Activated CD4-positive, alpha-beta T cell treated with anti-CD3 and anti-CD28 coated beads, Interleukin-2, amount 50 U/mL, for 4 hours (primary cell): ENCODE results near the gene STPG4.
"Not testable (repeated sequence)": the region's sequence is repeated elsewhere in the genome, so short reads cannot be mapped to it uniquely, and the experiment has no call there.

Experiments
- DNase-seq, 2 experiments: peaks; one replicate each; pipeline ENCODE4 v3.0.0-alpha.2; 2020

Gene STPG4, protein sequence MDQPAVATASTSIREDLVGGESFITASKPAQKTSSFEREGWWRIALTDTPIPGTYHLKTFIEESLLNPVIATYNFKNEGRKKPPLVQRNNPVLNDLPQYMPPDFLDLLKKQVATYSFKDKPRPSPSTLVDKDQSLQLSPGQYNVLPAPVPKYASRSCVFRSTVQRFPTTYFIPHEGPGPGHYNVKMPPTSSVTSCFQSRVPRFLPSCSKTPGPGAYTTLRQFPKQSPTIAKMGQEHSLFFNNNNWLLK

DNA sequence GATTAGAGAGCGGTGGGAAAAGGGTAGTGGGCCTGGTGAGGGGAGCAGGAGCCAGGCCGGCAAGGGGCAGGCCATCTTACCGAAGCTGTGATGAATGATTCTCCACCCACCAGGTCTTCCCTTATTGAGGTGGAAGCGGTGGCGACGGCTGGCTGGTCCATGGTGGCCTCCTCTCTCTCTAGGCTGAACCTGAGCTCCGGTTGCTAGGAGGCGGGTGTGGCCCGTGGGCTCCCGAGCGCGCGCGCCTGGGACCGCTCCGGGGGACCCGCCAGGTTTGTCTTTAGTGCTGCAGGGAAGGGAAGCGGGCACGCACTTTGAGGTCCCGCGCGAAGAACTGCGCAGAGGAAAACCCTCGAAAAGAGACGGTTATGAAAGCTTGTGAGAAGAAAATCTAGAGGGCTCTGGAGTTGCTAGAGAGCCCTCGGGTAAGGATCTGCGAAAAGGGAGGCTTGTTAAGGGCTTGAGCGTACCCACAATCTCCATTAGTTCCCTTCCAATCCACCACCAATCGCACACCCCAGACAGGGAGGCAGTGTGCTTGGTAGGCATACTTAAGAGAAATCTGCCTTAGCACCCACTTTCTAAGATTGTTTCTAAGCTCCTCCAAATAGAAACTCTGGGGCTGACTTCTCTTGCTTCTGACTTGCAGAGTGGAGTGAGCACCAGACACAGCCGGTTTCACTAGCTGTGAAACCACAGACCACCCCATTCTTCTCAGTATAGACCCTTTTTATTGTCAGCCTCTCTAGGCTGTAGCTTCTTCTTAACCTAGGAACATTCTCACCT lies at the start of gene STPG4:
STPG4 (minus strand) TSS at position 218 of the 786 bp plus-strand sequence; CDS start at position 161, 57 bp downstream.
- no peak for DNase-seq

- DNase-seq = no peak
Observed at GRCh38 chr2:47204691-47205090, 49.6 kb upstream of the STPG4 start.

DNA sequence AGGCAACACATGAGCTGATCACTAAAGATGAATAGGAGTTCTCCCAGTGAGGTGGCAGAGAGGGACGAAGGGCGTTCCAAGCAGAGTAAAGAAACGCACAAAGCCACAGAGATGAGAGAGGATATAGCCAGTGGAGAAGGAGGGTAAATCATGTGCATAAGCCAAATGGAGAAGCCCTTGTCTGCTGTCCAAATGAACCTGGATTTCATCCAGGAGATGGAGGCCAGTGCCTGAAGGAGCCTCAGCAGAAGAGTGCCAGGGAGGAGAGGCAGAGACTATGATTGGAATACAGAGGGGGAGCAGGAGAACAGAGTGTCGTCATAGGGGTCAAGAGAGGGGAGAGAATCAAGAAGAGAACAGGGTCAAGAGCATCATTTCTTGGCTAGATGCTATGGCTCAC lies 48.9 kb upstream of the STPG4 start:
- no peak for DNase-seq

DNA sequence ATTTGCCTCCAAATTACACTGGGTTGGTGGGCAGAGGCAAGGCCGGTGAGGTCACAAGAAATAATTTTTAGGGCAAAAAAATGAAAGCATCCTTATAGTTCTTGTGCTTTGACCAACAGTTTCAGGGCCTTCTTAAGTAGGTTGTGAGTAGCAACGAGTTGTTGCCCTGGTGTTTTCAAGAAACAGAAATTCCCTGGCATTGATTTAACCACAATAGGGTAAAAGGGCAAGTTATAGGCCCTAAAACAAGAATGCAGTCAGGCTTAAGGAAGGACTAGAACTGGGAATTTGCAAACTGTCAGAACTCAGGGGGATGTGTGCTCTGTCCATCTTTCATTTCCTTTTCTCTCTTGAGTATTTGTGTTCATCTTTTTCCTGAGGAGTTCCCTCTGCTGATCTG lies 46.1 kb upstream of the STPG4 start:
- no peak for DNase-seq

GRCh38 chr2:47198985-47199451 lies 43.9 kb upstream of the STPG4 start:
- DNase-seq = no peak

DNA sequence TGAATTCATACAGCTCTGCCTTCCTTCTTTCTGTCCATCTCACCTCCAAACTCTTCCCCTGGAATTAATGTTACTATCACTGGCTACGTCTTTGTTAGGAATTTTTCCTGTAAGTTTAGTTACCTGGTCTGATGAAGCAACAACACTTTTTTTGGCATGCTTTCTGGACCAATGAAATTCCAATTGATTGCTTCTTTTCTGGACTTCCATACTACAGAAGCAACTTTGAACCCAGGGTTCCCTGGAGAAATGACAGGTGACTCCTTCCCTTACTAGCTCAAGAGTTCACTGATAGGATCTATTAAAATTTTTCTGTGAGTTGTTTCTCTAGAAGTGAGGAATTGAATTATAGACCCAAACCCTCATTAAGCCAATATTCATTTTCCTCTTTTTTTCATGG lies 41.4 kb upstream of the STPG4 start:
- no peak for DNase-seq

GRCh38 chr2:47196046-47196445 lies 40.9 kb upstream of the STPG4 start:
- no peak for DNase-seq

DNA sequence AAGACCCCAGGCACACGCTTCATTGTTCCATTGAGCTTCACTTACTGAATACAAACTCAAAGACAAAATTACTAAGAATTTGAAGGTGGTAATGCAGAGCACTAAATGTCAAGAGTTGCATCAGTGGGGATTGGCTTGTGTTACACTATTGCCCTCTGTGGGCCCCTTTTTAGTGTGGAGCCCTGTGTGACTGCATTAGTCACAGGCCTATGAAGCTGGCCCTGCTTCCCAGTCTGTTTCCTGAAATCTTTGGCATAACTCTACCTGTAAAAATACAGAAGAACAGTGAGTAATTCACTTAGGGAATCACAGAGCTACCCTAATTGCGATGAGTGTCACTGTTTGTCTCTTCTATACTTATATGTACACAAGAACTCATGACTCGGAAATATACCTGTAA lies 40.0 kb upstream of the STPG4 start:
- DNase-seq = no peak

DNA sequence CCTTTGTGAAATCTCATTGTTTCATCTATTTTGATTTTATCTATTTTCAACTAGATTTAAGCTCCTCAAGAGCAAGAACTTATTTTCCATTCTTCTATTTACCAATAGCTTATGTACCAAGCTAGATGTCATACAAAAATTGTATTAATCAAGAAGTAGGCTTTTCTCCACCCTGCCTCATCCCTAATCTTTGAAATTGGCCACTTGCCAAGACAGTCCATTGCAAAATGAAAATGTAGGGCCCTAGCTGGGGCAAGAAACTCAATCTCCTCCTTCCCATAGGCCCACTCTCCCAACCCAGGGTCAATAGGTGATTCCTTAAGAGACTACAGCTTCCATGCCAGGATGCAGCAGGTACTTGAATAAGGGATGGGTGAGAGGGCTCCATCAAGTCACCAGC lies 39.3 kb upstream of the STPG4 start:
- no peak for DNase-seq

- no peak for DNase-seq
Observed at GRCh38 chr2:47193607-47194006, 38.5 kb upstream of the STPG4 start.

- DNase-seq = no peak
Observed at GRCh38 chr2:47190188-47190881, 35.2 kb upstream of the STPG4 start.

DNA sequence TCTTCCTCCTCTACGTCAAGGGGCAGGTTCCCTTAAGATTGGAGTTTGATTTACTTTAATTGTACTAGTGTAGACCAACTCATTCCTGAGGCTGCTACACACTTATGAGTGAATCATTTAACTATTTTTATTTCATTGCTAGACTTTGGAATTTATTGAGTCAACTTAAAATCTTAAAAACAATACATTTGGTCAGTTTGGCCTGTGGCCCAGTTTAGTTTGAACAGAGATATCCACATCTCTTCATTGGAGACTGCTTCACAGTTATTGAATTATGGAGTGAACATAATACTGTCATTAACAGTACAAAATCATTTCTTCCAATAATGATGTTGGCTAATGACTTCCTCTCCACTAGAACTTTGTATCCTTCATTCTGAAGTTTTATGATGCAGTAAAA lies 34.5 kb upstream of the STPG4 start:
- DNase-seq = no peak

DNA sequence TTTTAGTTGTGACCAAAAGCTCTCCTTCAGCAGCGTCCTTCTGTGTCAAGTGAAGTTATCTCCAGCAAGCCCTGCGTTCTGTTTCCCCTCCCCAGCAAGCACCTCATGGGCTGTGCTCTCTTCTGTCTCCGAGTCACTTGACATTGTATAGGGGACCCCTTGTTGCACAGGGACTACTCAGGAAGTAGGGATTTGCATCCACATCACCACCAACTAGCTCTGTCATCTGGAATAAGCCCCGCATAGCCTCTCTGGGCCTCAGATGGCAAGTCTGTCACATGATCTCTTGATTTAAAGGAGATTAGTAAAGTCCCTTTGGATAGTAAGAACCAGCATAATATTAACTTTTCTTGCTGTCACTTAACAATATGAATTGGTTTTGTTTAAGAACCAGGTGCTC lies 32.0 kb upstream of the STPG4 start:
- DNase-seq = no peak

GRCh38 chr2:47186351-47186750 lies 31.2 kb upstream of the STPG4 start:
- DNase-seq = no peak

GRCh38 chr2:47185098-47185497 lies 30.0 kb upstream of the STPG4 start:
- DNase-seq = not testable (repeated sequence)

DNA sequence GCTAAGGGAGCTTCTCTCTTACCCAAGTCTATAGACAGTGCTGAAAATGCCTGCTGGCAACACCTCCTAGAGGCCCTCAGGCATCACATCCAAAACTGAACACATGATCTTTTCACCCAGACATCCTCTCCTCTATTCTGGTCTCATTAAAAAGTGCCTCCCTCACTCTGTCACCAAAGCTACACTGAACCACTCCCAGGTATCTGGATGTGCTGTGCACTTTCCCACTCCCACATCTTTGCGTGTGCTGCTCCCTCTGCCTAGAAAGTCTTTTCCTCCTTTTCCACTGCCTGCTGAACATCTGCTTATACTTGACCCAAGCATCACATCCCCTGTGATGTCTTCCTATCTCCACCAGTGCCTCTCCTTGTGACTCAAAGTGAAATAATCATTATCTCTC lies 26.1 kb upstream of the STPG4 start:
- DNase-seq = no peak

DNA sequence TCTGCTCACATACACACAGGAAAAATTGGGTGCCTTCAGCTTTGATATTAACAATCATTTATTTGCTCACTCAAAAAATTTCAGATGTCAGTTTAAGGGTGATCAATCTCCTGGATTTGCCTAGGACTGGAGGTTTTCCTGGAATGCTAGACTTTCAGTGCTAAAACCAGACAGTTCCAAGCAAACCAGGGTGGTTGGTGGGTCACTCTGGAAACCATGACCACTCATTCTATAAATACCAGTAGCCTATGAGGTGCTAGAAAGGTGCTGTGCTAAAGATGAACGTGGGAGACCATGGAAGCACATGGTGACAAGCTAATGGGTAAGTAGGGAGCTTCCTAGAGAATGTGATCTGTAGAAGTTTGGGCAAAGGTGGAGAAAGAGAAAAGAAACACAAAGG lies 25.4 kb upstream of the STPG4 start:
- no peak for DNase-seq

- DNase-seq = no peak
Observed at GRCh38 chr2:47179388-47179787, 24.3 kb upstream of the STPG4 start.

DNA sequence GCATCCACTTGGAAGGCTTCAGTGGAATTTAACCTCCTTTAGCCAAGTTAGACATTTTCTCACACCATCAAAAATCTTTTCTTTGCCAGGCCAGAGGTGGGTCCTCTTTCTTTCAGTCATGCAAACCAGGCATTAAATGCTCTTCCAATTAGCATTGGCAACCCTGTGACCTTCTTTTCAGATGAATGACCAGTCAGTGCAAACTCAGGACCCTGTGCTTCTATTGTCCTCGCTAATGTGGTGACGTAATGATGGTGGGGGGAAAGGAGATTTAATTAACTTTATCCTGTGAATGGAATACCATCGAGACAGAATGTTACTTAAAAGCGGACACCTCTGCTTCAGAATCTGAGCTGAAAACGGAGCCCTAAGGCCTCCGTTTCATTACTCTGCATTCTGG lies 23.2 kb upstream of the STPG4 start:
- DNase-seq = no peak

DNA sequence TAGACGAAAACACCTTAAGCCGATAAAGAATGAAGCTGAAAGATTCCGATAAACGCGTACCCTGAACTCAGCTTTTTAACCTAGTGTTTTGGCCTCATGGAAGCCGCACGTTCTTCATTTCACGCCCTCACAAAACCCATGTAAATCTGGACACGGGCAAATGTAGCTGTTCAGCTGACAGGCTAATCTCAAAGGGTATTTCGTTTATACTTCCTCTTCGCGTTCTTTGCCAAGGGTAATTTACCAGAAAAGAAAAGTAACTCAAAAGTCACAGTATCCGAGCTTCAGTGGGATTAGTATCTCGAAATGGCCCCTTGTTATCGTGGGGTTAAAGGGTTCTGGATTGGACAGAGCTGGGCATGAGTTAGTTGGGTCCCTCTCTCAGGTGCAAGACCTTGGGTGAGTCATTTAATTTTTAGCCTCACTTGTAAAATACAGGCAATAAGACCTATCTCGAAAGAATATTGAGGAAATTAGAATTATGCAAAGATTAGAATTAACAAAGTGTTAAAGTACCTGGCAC lies 22.0 kb upstream of the STPG4 start:
- no peak for DNase-seq

- no peak for DNase-seq
Observed at GRCh38 chr2:47174733-47175361, 19.7 kb upstream of the STPG4 start.

- no peak for DNase-seq
Observed at GRCh38 chr2:47173986-47174732, 19.1 kb upstream of the STPG4 start.
